KOPT-K1 (cell line): Measurements from ENCODE around the gene L3MBTL1.

Source experiments
- H3K27ac ChIP-seq: fragments of 200-600 bp; sonication (generic); 2 replicates; pipeline ENCODE4 v1.5.1; 2016; ENCODE audit warnings: antibody characterized with exemption, mild to moderate bottlenecking, low read depth, low read length; ENCODE audit not compliant: poor library complexity, severe bottlenecking
- H3K36me3 ChIP-seq: fragments of 200-600 bp; sonication (generic); 2 replicates; pipeline ENCODE4 v1.5.1; 2017; ENCODE audit warnings: antibody characterized with exemption, mild to moderate bottlenecking, low read length, moderate library complexity; ENCODE audit not compliant: insufficient read depth
- H3K9me3 ChIP-seq: fragments of 200-600 bp; sonication (generic); 2 replicates; pipeline ENCODE4 v1.5.1; 2017; ENCODE audit warnings: antibody characterized with exemption, low read length, mild to moderate bottlenecking; ENCODE audit not compliant: insufficient read depth, poor library complexity, severe bottlenecking

The L3MBTL1 gene

DNA sequence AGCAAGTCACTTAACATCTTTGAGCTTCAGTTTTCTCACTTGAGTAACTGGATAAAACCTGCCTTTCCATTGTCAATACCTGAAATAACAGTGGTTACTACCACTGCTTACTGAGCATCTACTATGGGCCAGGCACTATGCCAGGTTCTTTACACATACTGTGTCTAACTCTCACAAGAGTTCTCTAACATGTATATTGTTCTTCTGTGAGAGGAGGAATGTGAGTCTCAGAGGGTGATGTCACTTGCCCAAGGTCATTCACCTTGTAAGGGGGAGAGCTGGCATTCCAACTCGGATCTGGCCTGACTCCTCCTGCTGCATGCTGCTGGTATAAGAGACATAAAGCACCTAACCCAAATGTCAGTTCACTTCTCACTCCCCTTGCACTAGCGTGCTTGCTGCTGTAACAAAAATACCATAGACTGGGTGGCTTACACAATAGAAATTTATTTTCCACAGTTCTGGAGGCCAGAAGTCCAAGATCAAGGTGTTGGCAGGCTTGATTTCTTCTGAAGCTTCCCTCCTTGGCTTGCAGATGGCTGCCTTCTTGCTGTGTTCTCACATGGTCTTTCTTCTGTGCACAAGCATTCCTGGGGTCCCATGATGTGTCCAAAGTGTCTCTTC, 29.4 kb downstream of the L3MBTL1 start:
- peaks cover 8% of the 10 kb centered on the region; the same call in 1 of the 2 replicates for H3K36me3 ChIP-seq
- H3K9me3 ChIP-seq, result no peaks in the 10 kb centered on the region
- H3K27ac ChIP-seq, result no peak overlapping the region

DNA sequence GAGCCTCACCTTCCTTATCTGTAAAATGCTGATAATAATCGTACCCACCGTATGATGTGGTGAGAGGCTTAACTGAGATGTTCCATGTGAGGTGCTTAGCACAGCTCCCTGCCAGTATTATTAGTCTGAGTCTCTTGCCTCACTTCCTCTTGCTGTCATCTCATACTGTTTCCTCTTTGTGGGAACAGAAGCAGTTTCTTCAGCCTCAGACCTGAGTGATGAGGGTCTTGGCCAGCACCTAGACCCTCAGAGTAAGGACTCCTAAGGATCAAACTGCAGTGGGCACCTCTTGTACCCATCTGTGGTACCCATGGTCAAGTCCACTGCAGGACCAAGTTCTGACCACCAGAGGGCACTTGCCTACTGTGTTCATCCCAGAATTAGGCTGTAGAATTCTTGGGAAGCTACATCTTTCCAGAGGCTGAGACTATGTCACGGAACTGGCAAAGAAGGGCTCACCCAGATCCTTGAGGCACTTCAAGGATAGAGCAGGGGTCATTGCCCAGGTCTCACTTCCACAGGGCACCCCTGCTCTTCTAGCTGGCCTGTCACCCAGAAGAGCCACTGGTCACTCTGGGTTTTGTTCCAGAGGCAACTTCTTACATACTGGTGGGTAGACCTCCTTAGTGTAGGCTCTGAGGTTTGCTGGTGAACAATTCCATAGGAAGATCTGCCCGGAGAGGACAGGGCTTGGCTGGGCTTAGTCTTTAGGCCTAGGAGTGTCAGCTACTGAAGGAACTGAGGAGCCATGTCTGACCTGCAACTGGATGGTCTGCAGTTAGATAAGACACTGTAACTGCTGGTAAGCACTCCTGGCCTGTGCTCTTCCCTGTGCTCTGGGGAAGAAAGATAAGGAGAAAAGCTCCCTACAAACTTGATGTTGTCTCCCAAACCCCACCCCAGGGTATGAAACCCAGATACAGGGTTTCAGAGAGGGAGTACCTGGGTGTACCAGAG, 30.7 kb downstream of the L3MBTL1 start:
- Histone ChIP-seq H3K27ac (no peak overlapping the region), H3K9me3 (no peaks in the 10 kb centered on the region), H3K36me3 (peaks cover 8% of the 10 kb centered on the region; the same call in 1 of the 2 replicates)

DNA sequence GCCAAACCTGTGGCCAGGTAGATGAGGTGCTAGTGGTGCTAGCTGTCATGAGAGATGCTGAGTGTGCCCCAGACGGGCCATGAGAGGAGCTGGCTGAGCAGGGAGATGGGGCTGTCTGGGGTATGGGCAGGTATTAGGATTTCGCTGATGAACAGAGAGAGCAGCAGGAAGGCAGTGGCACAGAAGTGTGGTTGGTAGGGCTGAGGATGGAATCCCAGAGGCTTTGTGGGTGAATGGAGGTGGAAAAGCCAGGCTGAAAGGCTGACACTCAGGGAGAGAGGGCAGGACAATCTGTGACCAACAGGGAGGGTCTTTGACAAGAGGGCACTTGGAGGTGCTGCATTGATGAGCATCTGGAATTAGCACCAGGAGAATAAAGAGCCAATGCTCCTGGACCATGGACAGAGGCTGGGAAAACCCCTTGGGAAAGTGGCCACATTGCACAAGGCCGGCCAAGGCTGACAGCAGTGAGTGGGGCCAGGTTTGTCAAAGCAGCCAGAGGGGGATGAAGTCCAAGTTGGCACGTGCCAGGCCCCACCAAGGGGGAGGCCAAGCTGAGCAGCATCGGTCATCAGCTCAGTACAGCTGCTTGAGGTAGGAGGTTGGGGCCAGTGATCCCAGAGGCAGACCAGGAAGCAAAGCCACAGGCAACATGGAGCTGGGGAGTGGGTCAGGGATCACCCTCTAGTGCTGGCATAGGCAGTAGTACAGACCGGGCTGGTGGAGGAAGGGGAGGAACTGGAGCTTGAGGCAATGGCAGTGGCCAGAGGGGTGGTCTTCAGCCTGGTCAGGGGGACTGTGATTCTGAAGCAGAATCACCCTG, 31.6 kb downstream of the L3MBTL1 start:
- no peak overlapping the region for H3K27ac ChIP-seq

DNA sequence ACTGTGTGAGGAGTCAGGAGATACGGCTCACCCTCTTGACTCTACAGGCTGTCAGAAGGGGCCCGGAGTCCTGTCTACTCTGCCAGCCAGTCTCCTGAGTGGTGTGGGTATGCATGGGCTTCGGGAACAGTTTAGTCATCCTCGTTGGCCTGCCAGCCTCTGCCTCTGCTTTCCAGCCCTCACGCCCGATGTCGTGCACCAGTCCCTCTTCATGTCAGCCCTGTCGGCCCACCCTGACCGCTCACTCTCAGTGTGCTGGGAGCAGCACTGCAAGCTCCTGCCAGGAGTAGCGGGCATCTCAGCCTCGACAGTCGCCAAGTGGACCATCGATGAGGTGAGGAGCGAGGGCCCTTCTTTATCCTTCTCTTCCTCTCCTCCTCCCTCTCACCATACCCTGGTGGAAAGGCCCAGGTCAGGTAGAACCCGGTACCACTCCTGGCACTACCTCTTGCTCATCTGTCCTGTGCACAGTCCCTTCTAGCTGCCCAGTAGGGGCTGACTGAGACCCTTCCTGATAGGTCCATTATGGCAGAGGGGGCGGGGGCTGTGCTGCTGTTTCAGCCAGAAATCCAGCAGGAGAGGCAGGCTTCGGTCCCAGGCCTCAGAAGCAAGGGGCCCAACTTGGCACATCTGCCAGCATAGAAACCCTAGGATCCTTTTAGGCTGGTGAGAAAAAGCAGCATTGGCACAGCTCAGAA, 32.6 kb downstream of the L3MBTL1 start:
- Histone ChIP-seq H3K36me3 (peaks cover 4% of the 10 kb centered on the region; the same call in 1 of the 2 replicates), H3K9me3 (no peaks in the 10 kb centered on the region), H3K27ac (no peak overlapping the region)

More for the DNA sequence above, 31.6 kb downstream of the L3MBTL1 start:
- H3K9me3 ChIP-seq, result no peaks in the 10 kb centered on the region
- peaks cover 8% of the 10 kb centered on the region; the same call in 1 of the 2 replicates for H3K36me3 ChIP-seq

DNA sequence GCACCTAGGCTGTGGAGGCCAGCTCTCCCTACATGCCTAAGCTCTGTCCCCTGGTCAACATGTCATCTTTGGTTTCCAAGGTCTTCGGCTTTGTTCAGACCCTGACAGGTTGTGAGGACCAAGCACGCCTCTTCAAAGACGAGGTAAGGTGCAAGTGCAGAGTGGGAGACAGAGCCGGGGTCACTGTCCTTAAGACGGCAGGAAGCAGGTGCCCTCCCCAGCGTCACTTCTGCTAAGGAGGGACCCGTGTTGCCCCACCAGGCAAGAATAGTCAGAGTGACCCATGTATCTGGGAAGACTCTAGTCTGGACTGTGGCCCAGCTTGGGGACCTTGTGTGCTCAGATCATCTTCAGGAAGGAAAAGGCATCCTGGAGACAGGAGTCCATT, 33.2 kb downstream of the L3MBTL1 start:
- Histone ChIP-seq H3K27ac (no peak overlapping the region), H3K36me3 (peaks cover 4% of the 10 kb centered on the region; the same call in 1 of the 2 replicates), H3K9me3 (no peaks in the 10 kb centered on the region)

DNA sequence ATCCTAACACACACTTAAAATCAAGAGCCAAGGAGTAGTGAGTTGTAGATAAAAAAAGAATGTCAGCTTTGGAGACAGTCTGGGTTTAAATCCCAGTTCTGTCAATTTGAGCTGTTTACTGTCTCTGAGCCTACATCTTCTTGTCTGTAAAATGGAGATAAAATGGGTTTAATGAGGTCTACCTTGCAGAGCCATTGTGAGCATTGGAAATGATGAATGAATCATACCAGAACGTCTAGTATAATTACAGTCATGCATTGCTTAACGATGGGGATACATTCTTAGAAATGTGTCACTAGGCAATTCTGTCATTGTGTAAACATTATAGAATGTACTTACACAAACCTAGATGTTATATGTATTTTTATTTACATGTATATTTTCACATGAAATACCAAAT, 33.7 kb downstream of the L3MBTL1 start:
- no peaks in the 10 kb centered on the region for H3K9me3 ChIP-seq
- H3K27ac ChIP-seq, result no peak overlapping the region
- H3K36me3 ChIP-seq, result peaks cover 4% of the 10 kb centered on the region; the same call in 1 of the 2 replicates

DNA sequence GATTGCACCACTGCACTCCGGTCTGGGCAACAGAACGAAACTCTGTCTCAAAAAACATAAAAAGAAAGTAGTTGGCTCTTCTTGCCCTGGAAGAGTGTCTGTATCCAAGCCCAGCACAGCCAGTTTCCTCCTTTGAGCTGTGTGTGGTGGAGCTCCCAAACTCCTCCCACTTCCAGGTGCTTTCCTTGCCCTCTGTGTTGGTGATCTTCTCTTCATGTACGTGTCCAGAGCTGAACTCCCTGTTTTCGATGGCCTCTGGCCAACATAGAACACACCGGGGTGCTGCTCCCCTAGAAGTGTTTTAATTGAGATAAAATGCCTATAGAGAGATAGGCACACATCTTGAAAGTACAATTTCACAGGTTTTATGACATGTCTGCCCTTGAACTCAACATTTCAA, 34.7 kb downstream of the L3MBTL1 start:
- H3K9me3 ChIP-seq, result no peaks in the 10 kb centered on the region
- no peak overlapping the region for H3K27ac ChIP-seq
- H3K36me3 ChIP-seq, result peaks cover 4% of the 10 kb centered on the region; the same call in 1 of the 2 replicates

DNA sequence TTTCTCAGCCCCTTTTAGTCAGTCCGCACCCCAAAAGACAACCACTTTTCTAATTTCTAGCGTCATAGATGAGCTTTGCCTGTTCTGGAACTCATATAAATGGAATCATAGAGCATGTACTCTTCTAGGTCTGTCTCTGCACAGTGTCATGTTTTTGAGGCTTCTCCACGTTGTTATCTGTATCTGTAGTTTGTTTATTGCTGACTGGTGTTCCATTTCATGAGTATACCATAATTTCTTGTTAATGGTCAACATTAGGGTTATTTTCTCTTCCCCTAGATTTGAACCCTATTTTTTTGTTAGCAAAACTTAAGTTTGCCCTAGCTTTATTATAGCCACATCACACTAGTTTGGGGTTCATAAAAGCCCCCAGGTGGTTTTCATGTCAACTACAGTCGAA, 35.2 kb downstream of the L3MBTL1 start:
- Histone ChIP-seq H3K36me3 (peaks cover 4% of the 10 kb centered on the region; the same call in 1 of the 2 replicates), H3K27ac (no peak overlapping the region), H3K9me3 (no peaks in the 10 kb centered on the region)

DNA sequence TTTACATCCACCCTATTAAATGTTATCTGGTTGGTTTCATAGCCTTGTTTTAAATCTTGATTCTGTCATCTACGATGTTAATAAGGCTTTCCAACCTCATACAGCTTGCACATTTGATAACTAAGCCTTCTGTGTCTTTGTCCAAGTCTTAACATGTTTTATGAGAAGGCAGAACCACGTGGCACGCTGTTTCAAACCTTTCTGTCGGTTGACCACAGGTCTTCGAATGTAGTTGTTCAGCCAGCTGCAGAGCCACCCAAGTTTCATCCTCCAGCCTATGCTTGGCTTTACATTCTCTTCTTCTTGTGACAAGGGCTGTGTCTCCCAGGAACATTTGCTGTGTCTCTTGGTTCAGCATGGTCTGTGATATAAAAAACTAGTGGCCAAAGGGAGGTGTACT, 35.6 kb downstream of the L3MBTL1 start:
- Histone ChIP-seq H3K27ac (no peak overlapping the region), H3K36me3 (peaks cover 4% of the 10 kb centered on the region; the same call in 1 of the 2 replicates), H3K9me3 (no peaks in the 10 kb centered on the region)

DNA sequence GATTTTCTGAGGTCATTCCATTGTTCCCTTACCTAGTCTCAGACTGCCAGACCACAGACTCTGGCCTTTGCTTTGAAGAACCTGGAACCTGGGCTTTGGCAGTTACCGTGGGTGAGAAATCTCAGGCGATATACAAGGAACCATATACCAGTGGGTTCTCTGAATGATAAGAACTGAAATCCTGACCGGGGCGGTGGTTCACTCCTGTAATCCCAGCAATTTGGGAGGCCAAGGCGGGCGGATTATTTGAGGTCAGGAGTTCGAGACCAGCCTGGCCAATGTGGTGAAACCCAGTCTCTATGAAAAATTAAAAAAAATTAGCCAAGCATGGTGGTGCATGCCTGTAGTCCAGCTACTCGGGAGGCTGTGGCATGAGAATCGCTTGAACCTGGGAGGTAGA, 37.0 kb downstream of the L3MBTL1 start:
- H3K36me3 ChIP-seq, result no peaks in the 10 kb centered on the region
- H3K27ac ChIP-seq, result no peak overlapping the region

DNA sequence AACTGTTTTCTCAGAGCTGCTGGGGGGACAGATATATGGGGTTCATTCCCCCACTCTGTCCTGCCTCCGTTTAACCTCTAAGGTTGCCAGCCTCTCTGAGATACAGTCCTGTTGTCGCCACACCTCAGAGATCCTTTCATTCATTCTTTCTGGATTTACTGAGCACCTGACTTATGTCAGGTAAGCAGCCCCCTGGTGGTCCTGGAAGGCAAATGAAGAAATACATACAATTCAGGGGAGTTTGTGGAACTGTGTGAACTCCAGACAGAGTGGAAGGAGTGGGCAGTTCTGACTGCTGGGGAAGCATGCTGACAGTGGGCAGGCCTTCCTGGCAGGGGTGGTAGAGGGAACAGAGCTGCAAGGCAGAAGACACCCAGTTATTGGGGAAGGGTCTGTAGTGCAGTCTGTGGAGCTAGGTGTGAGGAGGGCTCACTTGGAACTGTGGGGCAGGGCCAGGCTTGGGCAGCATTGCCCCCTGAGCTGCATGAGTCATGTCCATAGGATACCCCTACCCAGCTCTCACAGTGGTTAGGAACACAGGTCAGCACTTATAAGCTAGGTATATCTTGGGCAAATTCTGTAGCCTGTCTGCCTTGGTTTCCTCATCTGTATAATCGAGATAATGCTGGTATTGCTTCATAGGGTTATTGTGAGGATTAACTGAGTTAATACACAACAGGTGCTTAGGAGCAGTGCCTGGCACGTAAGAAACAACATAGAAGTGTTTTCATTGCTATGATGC, 38.5 kb downstream of the L3MBTL1 start:
- Histone ChIP-seq H3K36me3 (no peaks in the 10 kb centered on the region), H3K9me3 (no peaks in the 10 kb centered on the region), H3K27ac (no peak overlapping the region)

More for the DNA sequence above, 37.0 kb downstream of the L3MBTL1 start:
- no peaks in the 10 kb centered on the region for H3K9me3 ChIP-seq

DNA sequence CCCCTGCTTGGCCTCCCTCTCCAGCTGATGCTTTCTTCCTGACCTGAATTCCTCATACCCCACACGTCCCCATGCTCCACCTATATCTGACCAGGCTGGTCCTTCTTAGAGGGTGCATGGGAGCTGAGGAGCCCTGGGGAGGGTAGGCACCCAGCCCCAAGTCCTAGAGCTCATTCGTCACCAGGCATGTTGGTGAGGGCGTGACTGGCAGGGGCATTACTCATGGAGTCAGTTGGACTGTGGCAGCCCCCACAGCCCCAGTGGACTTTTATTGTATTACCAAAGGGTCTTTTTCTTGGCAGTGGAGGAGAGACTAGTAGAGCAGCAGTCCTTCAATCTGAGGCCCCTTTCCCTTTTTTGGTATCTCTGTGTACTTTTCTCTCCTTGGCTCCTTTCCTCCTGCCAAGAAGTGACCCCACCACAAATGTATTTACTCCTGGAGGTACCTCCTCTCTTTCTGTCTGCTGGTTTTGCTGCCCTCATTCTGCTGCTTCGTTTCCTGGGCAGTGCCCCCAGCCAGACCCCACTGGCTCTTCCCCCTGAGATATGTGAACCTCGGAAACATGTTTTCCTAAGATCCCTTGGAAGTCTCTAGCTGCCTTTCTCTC, 40.9 kb downstream of the L3MBTL1 start:
- no peaks in the 10 kb centered on the region for H3K36me3 ChIP-seq
- H3K9me3 ChIP-seq, result no peaks in the 10 kb centered on the region
- H3K27ac ChIP-seq, result no peak overlapping the region

DNA sequence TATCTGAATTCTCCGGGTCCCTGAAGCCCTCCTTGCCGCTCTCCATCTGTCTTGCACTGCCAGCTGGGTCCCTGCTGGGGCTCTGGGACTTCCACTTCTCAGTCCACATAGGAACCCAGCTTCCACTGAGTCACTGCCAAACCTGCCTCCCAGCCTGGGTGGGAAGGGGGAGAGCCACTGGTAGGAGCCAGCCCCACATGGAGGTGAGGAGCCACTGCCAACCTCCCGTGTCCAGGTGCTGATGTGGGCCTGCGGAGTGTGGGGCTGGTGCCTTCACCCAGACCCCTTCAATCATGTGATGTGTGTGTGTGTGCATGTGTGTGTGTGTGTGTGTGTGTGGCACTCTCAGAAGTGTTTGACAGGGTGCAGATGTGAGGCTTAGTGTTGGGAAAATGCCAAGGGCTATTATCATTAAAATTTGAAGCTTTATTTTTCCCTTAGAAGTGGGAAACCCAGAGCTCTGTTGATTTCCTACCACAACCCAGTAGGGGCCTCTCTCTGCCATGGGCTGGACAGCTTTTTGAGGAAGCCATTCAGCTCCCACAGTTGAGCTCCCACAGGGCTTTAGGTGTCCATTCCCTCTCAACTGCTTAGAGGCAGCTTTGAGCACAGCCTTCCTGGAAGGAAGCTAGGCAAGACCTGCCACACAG, 42.0 kb downstream of the L3MBTL1 start:
- H3K27ac ChIP-seq, result no peak overlapping the region
- H3K36me3 ChIP-seq, result no peaks in the 10 kb centered on the region
- H3K9me3 ChIP-seq, result no peaks in the 10 kb centered on the region
